Epithelial cell of esophagus (primary cell): ENCODE results near the gene C10orf105.

ENCODE experiments used
- DNase-seq: peaks from one replicate; pipeline ENCODE4 v3.0.0; 2010; ENCODE audit warnings: low read depth
- H3K4me3 ChIP-seq: 2 replicates; pipeline ENCODE4 v1.5.1; 2011; ENCODE audit warnings: mild to moderate bottlenecking, low read length, control low read depth
- CTCF ChIP-seq: IDR thresholded peaks from 2 replicates; pipeline ENCODE4 v1.5.1; 2011; ENCODE audit warnings: low read depth, mild to moderate bottlenecking, low read length, control low read depth, inconsistent platforms; ENCODE audit not compliant: insufficient read depth; ENCODE audit errors: missing control alignments

C10orf105 gene

GRCh38 chr10:71736570-71736952 is 17.0 kb upstream of the C10orf105 start:
- H3K4me3 ChIP-seq = no peak overlapping the region
- no peak for DNase-seq
- TF ChIP-seq CTCF = no peak

- H3K4me3 ChIP-seq = no peak overlapping the region
- no peak for TF ChIP-seq CTCF
- no peak for DNase-seq
Observed at GRCh38 chr10:71735709-71736569, 16.4 kb upstream of the C10orf105 start.

GRCh38 chr10:71734797-71735196 is 15.2 kb upstream of the C10orf105 start:
- TF ChIP-seq CTCF = no peak
- no peak overlapping the region for H3K4me3 ChIP-seq
- DNase-seq = no peak

GRCh38 chr10:71731791-71732190 is 12.2 kb upstream of the C10orf105 start:
- TF ChIP-seq CTCF = no peak
- no peak for DNase-seq
- H3K4me3 ChIP-seq = no peak overlapping the region

- TF ChIP-seq CTCF = no peak
- no peak overlapping the region for H3K4me3 ChIP-seq
- peak; percentile 89 for DNase-seq
Observed at GRCh38 chr10:71729161-71729636, 9.6 kb upstream of the C10orf105 start.

- TF ChIP-seq CTCF = no peak
- peak; percentile 31 for DNase-seq
- no peak overlapping the region for H3K4me3 ChIP-seq
Observed at GRCh38 chr10:71727738-71728737, 8.5 kb upstream of the C10orf105 start.
